NCI-H446 treated with DMSO at 0.1 percent for 48 hours (cell line): ENCODE data around the gene MYO5C.

Experiments used
- DNase-seq: peaks from one replicate; lab custom pipeline; 2025; lab: John Stamatoyannopoulos, UW

Gene MYO5C

DNA sequence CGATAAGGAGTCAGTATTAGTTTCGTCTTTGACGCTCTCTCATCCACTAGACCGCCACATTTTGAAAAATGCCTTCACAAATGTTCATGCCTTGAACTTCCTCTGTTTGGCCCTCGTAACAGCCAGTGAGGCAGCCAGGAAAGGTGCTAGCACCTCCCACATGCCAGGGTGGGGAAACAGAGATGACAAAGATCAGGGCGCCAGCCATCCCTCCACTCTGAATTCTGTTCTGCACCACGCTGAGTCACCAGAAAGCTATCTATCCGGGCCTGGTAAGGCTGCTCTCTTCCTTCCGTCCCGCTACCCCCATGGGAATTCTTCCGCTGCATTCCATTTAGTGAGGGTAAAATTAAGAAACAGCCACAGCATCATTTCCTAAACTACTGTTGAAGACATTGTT is 151.7 kb downstream of the MYO5C start:
- no peak for DNase-seq
